Erythroblast (primary cell): ENCODE data around the gene GAREM1.

Experiments used
- DNase-seq, 2 experiments: peaks; one replicate each; lab custom pipeline; 2025; lab: John Stamatoyannopoulos, UW
- GATA1 ChIP-seq: IDR thresholded peaks from 2 replicates; pipeline ENCODE4 v1.6.1; 2011; ENCODE audit warnings: low read depth, mild to moderate bottlenecking, control low read depth, low read length, moderate library complexity
- POLR2A ChIP-seq: IDR thresholded peaks from 2 replicates; pipeline ENCODE4 v1.6.1; 2011; ENCODE audit warnings: mild to moderate bottlenecking, low read length

GAREM1 gene

GRCh38 chr18:32380559-32380958, 90.1 kb downstream of the GAREM1 start:
- TF ChIP-seq POLR2A = no peak
- TF ChIP-seq GATA1 = no peak
- no peak for DNase-seq

DNA sequence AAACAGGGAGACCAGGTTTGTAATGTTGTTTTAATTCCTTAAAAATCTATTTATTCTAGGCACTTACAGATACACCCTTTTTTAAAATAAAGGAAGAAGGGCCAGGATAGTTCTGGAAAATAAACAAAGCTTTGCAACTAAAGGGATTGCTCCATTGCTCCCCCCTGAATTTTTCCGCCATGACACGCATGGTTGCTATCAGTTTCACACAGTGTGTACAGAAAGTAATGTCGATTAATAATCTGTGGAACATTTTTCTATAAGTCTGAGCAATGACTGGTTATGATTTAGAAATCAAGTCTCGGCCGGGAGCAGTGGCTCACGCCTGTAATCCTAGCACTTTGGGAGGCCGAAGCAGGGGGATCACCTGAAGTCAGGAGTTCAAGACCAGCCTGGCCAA, 90.8 kb downstream of the GAREM1 start:
- no peak for DNase-seq
- TF ChIP-seq POLR2A = no peak
- TF ChIP-seq GATA1 = no peak

GRCh38 chr18:32378705-32379104, 92.0 kb downstream of the GAREM1 start:
- TF ChIP-seq GATA1 = no peak
- no peak for TF ChIP-seq POLR2A
- no peak for DNase-seq

DNA sequence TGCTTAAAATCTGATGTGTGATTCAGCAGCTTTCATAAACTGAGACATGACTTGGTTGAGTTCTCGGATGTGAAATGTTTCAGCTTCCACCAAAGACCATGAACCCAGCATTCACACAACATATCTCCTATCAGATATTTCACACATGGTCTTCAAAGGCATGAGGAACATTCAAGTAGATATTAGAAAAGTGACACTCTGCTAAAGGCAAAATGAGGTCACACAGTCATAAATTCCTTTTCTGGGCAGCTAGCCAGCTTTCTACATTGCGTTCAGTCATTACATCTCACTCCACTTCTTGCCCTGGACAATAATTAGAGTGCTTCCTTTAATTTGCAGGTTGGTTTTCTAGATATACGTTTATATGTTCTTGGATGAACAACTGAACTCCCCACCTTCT, 96.7 kb downstream of the GAREM1 start:
- TF ChIP-seq GATA1 (no peak), POLR2A (no peak)
- no peak for DNase-seq

DNA sequence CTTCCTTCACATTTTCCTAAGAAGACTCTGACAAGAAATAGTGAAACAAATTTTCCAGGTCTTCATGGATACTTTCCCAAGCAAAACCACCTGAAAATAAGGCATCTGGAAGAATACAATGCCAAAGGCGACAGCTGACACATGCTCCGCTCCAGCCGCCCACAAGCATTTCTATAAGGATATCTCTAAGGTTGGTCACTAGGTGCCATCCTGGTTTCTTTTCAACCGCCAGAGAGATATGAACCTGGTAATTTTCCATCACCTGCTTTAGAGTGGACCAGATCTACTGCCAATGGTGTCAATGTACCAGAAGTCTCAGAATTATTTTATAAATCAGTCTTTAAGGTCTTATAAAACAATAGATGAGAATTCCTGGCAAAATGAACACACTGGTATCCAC, 97.2 kb downstream of the GAREM1 start:
- no peak for TF ChIP-seq POLR2A
- TF ChIP-seq GATA1 = no peak
- no peak for DNase-seq

GRCh38 chr18:32372381-32373061, 98.2 kb downstream of the GAREM1 start:
- no peak for DNase-seq
- TF ChIP-seq GATA1 (no peak), POLR2A (no peak)

DNA sequence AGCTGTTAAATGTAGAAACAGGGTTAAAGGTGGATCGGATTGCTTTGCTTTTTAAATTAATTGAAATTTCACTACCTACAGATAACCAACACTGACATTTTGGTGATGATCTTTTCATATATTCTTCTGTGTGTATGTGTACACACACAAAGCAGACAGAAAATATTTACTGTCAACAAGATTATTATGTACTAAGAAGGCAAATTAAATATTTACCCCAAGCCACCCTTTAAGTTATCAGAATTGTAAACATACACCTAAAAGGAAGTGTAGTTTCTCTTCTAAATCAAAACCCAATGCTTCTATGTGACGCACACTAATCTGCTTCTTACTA, 98.7 kb downstream of the GAREM1 start:
- DNase-seq = no peak

GRCh38 chr18:32371384-32371783, 99.3 kb downstream of the GAREM1 start:
- no peak for DNase-seq
- TF ChIP-seq POLR2A = no peak
- no peak for TF ChIP-seq GATA1

More for the DNA sequence above, 98.7 kb downstream of the GAREM1 start:
- TF ChIP-seq GATA1 (no peak), POLR2A (no peak)

DNA sequence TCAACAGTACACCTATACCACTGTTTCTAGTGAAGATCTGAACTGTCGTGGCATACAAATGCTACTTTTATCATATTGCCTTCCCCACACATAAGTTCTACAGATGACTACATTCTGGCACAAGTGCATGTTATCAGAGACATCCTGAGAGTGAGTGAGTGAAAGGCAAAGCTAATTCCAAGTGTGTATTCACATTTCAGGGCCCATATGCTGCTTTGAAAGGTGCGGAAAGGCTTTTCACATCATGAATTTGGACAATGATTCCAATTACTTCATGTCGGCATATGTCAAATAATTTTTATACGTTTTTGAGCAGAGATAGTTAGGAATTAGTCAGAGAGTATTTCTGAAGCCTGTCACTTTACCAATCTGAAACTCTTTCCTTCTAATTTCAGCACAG, 101.7 kb downstream of the GAREM1 start:
- TF ChIP-seq POLR2A (no peak), GATA1 (no peak)
- DNase-seq = no peak

- no peak for DNase-seq
- no peak for TF ChIP-seq POLR2A
- no peak for TF ChIP-seq GATA1
Observed at GRCh38 chr18:32368170-32368569, 102.5 kb downstream of the GAREM1 start.

- TF ChIP-seq POLR2A (no peak), GATA1 (no peak)
- DNase-seq = no peak
Observed at GRCh38 chr18:32366586-32367538, 103.8 kb downstream of the GAREM1 start.

DNA sequence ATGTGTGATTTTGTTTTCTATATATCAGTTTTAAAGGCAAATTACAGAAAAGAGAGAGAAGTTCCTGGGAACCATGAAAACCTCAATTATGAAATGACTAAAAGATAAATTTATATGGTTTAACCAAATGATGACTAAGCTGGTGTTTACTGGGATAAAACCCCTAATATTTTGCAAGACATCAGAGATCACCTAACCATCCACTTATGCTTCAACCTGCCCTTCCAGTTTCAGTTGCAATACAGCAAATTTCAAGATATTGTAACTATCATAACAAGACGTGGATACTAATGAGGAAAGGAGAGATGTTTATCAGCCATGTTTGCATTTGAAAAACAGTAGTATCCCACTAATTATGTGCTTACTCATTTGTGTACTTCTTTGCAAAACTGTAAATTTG, 108.2 kb downstream of the GAREM1 start:
- DNase-seq = no peak
- TF ChIP-seq GATA1 = no peak
- TF ChIP-seq POLR2A = no peak

DNA sequence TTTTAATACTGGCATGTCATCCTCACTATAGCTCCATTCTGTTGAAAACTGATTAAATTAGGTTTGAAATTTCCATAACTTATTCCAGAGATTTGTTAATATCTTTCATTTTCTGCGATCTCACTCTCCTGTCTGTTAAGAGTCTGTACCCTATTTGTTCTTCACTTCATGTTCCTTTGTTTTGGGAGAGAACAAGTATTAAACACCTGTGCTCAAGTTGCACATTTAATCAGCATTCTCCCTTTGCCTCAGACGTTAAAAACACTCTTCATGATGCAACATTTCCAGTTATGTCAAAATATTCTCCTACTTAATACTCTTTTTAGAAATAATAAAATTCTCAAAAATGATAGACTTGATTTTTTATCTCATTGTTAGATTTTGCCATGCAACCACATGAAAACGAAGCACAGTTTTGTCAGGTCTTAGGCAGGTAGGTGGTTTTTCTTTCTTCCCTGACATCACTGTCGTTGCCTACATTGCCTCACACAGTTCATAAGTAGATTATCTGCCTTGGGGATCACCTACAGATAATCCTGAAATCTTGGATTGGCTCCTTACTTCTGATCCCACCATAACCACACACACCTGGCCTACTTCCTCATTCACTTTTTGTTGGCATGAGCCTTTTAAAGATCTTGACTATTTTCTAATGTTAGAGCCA, 109.9 kb downstream of the GAREM1 start:
- TF ChIP-seq GATA1 = no peak
- TF ChIP-seq POLR2A = no peak
- no peak for DNase-seq

DNA sequence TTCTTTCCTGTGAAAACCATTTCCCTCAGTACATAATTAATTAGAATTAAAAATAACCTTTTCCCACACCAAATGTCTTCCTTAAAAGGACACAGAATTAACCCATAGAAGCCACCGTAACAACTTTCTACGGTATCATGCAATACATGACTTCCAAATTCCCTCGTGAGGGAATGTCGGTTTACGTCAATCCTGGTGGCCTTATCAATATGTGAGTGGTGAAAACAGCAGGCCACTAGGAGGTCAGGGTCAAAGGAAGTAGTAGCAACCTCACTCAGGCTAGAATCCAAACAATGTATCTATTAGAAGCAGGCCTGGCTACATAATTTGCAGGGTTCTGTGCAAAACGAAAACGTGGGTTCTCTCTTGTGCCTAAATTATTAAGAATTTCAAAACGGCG, 112.2 kb downstream of the GAREM1 start:
- no peak for TF ChIP-seq POLR2A
- no peak for DNase-seq
